Measurements from ENCODE around the gene COX7A2.

The COX7A2 gene

DNA sequence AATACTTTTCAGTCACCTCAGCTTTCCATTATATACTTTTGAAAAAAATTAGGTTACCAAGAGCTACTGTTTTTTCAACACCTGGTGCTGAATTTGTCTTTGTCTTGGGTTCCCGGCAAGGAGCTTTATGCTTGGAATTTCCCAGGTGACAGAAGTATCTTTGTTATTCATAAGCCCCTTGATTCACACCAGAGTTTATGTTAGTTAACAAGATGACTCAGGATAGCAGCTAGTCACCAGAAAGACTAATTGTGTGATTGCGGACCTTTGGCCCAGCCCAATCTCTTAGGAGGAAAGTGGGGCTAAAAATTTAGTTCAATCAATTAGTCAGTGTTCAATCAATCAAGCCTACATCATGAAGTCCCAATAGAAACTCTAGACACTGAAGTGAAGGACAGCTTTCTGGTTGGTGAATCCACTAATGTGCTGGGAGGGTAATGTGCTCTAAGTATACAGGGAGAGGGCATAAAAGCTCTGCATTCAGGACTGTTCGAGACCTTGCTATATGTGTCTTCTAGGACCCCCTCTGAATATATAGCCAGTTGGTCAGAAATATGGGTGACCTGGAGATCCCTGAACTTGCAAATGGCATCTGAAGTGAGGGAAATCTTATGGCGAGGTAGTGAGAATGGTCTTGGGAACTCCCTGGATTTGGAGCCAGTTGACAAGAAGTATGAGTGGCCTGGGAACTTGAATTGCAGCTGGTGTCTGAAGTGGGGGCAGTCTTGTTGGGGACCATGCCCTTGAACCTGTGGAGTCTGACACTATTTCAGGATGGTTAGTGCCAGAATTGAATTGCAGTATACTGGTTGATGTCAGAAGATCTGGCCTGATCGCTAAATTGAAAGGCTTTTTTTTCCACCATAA lies 24.8 kb upstream of the COX7A2 start:
- DNase-seq = no peak

DNA sequence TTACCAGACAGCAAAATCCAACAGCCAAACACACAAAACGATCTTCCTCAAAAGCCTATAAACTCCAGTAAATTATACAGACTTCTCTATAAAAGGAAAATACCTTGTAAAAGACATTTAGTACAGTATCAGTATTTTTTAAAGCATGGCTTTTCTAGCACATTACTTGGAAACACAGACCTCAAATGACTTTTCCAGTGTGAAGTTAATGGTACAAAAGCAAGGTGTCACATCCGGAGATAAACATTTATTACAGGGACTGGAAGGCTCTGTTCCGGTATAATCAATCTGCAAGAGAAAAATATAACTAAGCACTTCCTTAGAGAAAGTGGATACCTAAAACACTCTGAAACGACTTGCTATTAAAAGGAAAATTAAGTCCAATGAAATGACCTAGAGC lies 23.9 kb upstream of the COX7A2 start:
- no peak for DNase-seq

DNA sequence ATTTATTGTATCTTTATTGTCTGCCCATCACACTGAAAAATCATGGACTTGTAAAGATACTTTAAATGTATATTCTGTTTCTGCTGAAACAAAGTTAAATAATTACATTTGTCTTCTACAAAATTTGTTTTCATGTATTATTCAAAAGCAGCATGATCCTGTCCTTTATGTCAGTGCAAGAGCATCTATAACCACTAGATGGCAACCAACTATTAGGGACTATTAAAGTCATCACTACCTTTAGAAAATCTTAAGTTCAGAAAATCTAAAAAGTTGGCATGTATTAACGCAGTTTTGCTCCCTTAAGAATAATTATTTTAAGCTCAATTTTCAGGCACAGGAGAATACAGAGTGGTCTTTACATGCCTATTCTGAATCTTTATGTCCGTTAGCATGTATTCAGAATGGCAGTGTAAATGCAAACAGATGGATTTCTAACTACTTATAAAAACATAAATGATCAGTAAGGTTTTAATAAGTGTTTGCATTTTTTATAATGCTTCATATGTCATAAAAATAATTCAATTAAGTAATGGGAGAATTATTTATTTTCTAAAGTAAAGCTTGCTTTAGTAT lies 23.2 kb upstream of the COX7A2 start:
- DNase-seq = no peak

DNA sequence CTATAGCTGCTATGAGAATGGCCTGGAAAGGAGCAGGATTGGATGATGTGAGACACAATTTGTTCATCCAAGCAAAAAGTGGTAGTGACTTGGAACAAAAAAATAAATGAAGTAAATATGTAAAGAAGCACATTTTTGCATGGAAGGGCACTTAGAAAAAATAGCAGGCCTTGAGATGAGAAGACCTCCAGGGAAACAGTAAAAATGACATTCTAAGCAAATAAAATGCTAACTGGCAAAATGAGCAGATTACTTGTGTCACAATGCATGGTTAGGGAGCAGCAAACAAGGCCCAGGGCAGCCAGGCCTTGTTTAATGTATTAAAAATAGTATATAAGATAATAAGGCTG lies 19.8 kb upstream of the COX7A2 start:
- no peak for DNase-seq

DNA sequence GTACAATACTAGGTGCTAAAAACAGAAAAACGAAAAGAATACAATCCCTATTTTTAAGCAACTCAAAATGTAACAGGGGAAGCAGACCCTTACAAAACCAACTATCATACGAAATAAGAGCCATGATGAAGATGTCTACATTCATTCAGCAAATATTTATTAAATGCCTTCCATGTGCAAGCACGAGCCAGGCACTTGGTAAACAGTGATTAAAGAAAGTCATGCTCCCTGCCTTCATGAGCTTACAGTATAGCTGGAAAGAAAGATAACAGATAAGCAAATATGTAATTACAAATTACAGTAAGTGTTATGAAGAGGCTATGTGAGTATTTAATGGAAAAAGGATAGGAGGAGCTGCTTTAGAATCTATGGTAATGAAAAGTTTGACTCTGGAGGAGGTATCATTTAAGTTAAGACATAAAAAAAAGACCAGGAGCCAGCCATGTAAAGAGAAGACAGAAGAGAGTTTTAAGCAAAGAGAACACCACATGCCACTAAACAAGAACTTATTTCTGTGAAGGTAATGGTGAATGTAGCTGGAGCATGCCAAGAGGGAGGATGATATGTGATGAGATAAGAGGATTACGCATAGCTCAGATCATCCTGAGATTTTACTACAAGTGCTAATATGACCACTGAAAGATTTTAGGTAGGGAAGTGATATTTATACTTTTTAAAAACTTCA lies 19.3 kb upstream of the COX7A2 start:
- DNase-seq = no peak

DNA sequence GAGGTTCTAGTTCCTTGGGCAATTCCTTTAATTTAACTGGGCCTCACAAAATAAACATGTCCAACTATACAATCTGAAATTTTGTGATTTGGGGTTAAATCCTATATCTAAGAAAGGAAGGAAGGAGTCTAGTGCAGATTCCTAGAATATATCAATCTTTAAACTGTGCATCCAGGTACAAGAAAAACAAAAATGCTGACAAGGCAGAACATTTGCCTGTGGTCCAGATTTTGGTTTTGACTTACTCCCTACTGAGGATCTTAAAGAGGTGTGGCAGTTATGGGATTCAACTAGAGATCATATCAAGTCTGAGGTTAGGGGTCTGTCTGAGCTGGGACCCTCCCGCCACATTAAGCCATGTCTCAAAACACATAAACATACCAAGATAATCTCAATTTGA lies 17.7 kb upstream of the COX7A2 start:
- no peak for DNase-seq

DNA sequence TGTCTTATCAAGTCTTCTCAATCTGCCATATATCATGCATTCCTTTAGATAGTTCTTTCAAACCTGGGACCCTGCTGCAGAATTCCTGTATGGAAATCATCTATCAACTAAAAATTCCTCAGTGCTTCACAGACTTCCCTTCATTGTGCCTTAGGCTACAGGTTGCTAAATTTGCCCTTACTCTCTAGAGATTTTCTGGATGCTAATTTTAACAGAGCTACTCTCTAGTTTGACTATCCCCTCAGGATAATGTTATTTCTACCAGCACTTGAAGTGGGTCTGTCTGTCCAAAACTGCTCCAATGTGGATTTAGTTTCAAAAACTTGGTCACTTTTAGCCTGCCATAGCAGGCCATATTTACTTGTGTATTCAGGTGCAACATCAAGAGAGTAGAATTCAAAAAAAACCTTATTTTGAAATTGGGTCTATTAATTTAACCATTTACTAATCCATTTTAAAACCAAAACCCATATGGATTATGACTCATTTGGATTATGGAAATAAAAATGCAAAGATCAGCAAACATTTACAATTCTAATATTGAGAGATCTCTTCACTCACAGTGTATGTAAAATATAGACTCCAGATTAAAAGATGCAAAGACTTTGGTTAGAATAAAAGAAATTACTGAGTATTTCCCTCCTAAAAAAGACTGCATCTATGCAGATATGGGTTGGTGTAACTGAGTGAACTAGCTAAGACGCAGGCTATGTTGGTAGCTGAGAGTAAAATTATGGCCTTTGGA lies 13.9 kb upstream of the COX7A2 start:
- DNase-seq = no peak

DNA sequence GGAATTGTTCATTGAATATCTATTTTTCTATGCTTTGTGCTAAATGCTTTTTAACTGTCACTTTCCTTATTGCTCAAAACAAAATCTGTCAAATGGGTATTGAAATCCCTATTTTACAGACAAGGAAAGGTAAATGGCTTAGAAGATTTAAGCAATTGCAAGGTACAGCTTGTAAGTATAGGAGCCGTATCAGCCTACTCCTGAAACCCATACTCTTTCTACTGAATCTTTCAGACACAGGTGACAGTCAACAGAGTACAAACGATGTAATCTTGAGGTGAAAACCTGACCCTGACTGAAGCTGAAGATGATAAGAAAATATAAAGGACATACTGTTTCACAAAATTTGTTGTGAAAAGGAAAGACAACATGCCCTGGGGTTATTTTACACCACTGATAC lies 7.0 kb upstream of the COX7A2 start:
- DNase-seq = no peak

DNA sequence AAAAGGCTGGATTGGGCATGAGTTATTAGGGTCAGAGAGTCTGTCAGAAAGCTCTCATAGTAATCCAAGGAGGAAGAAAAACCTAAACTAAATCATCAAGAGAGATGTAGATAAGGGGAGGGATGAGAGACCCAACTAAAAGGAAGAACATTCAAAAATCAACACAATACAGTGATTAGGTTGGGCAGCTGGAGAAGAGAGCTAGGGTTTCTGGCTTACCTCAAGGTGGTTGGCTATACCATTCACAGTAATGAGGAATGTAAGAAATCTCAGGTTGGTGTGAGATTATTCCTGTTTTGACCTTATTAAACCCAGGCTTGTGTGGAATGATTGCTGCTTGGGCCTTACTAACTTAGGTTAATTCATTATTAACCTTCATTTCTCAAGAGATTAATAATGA lies 6.2 kb upstream of the COX7A2 start:
- no peak for DNase-seq

DNA sequence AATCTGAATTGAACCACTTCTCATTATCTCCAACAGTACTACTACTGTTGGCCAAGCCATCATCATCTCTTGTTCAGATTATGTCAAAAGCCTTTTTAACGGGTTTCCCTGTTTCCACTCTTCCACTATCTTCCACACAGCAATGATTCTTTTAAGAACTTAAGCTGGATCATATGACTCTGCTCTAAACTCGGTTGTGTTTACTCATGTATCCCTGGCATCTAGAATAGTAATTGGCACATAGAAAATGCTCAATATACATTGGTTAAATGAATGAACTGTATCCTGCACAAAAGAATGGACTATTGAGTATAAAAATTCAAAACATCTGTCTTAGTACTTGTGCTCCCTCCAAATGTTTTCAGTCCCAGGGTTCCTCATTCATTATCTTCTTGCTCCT lies 2.8 kb upstream of the COX7A2 start:
- DNase-seq = no peak

DNA sequence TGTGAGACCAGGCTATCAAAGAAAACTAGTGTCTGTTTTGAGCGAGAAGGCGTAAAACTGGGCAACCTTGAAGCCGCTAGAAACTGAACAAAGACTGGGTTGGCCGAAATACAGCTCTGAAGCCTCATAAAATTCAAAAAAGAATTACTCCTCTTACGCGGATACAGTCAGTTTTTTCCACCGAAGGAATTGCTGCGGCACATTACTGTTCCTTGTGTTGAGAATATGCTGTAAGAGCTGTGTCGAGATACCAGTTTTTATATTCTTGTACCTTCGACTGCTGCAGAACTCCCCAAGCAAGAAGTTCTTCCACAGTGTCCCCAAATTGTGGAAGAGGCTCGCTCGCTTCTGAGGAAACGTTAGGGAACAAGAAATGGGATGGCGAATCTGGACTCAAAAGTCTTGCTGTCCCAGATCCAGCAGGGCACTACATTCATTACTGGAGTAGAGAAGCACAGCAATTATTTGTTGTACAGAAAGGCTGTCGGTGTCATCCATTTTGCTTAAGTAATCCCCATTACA lies 523 bp upstream of the COX7A2 start:
- no peak for DNase-seq

DNA sequence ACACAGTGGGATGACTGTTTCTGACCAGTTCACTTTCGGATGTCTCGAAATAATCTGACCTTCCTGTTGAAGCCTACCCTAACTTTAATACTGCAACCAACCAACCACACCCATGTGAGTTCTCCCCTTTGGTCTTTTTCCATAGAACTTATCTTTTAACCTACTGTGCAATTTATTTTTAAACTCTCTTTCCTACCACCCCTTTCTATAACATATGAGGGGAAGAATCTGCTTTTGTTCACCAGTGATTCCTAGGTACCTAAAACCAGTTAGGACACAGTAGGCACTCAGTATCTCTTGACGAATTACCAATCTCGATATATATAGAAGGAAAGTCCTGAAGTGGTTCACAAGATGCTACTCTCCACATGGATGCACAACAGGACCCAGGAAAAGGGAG lies 7.0 kb downstream of the COX7A2 start:
- no peak for DNase-seq

DNA sequence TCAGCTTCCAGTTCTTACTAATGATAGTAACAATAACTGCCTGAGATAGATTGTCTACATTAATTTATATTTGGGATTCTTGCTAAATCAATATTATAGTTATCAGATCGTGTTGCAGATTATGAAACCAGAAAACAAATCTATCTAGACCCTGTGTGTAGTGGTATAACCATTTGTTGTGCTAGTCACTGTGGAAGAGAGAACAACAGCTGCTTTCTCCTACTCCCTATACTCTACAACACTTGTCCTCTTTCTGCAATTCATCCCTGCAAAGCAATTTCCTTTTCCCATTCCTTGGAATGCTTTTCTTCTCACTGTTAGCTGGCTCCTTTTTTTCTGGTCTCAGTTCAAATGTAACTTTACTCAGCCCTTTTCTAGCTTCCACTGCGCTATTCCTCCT lies 8.3 kb downstream of the COX7A2 start:
- no peak for DNase-seq

DNA sequence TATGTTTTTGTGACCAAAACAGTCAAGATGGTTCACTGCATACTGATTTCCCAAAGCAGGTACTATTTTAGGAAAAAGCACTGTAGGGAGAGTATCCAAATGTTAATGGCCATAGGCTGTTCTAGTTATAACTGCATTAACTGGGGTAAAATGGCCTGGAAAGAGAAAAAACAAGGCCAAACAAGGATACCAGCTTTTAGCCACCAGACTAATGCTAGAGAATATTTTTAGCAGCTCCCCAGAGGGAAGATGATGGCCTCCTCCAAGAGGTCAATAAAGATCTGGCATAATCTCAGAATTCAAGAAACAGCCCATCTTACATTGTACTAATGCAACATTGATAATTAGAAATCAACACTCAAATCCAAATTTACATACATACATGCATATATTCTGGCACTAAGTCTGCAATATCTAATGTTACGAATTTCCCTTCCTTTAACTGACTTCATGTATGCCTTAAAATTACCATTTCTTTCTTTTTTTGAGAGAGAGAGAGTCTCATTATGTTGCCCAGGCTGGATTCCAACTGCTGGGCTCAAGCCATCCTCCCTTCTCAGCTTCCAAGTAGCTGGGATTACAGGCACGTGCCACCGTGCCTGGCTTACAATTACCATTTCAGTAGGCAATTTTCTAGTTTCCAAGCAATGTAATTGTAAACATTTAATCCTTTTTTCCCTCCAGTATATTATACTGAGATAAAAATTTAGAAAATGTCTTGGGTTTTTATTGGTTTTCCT lies 9.3 kb downstream of the COX7A2 start:
- no peak for DNase-seq

DNA sequence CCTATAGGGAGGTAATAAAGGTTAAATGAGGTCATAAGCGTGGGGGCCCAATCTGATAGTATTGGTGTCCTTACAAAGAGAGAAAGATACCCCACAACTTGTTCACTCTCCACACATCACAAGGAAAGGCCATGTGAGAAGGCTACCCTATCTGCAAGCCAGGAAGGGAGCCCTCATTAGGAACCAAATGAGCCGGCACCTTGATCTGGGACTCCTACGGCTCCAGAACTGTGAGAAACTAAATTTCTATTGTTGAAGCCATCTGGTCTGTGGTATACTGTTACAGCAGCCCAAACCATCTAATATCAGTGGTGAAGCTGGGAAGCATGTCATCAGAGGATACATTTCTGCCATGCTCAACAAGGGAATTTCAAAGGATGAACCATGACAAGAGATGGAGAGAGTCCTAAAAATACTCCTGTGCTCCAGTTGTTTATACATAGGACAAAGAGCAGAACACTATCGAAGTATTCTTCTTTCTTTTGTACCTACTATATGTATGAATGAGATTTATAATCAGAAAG lies 10.4 kb downstream of the COX7A2 start:
- no peak for DNase-seq

DNA sequence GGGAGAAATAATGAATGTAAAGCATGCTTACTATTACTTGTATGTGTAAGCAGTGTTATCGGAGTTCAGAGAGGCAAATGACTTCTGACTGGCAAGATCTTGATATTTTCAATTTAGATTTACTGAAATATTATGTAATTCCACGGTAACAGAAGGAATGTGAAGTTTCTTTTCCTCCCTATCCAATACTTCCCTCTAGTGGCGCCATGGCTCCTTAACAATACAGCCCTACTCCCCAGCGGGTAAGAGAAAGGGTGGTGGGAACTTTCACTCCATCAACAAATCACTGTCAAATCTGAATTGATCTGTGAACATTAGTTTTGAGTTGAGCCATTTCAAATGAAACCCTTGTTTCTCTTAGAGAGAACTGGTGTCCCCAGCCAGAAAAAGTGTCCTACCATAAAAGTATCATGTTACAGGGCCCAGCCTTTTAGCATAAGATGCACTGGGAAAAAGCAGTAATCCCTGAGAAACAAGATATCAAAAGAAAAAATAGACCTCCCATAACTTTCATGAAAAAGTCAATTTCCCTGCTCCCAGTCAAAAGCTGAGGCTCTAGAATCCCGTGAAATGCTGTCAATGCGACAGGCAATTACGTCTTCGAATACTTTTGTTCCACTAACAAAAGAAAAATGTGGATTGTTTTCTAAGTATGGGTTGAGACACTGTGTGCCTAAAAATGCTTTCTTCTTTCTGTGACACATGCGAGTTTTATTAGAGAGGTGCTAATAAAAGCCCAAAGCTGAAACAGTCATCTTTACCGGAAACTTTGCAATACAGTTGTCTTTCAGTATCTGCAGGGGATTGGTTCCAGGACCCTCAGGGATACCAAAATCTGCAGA lies 12.9 kb downstream of the COX7A2 start:
- DNase-seq = no peak

DNA sequence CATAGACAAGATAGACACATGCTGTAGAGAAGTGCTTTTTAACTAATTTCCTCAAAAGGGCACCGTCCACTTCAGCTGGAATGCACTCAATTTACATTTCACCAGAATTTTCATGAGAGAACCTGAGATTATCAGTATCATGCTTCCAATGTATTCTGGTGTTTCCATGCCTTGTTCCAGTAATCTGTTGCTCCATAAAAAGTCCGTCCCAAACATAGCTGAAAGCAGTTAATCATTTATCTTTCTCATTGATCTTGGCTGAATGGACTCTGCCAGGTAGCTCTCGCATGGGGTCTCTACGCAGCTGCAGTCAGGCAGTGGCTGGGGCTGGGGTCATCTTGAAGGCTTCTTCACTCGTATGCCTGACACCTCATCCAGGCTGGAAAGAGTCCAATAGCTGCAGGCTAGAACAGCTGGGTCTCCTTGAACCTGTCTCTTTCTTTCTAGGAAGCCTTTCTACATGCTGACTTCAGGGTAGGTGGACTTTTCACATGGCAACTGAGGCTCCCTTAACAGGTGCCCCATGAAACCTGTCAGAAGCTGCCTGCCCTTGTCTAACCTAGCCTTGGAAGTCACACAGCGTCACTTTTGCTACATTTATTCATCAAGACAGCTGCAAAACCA lies 19.2 kb downstream of the COX7A2 start:
- DNase-seq = no peak

DNA sequence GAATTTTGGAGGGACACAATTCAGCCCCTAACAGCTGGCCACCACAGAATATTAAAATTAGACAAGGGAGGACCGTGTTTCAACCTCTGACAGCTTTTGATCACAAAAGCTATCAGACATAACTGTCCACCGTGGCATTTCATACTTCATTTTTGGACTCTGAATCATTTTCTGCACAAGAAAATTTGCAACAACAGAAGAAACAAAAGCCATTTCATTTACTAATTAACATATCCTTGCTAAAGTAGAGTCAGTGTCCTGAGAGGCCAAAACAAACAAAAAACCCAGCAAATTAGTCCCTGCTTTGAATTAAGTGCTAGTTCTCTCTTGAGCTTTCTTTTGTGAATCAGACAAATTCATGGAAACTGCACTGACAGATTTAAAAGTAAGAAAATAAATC lies 20.2 kb downstream of the COX7A2 start:
- no peak for DNase-seq

DNA sequence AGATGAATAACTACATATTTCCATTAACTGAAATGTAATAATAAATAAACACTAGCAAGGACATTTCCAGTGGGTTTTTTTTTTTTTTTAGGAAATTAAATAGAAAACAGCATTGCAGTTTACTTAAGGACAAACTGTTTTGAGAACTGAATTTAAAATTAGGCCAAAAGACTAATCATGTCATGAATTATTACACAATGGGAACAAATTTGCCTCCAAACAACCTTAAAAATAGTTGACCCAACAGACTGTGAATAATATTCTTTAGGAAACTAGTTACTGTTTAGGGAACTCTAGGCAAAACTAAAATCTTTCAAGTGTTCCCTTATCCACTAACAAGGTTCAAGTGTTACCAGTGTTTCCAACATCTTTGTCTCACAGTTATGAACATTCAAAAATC lies 21.3 kb downstream of the COX7A2 start:
- no peak for DNase-seq

DNA sequence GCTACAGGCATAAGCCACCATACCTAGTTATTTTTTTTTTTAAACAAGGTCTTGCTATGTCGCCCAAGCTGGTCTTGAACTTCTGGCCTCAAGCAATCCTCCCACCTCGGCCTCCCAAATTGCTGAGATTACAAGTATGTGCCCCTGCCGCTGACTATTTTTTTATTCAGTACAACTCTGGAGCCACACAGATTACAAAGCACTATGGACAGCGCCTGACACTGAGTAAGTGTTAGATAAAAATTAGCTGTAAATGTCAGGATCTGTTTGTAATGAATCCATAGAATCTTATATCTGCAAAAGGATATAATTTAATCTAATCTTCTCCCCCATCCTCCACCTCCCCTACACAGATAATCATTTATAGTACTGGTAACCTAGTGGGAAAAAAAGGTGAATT lies 22.5 kb downstream of the COX7A2 start:
- DNase-seq = no peak

DNA sequence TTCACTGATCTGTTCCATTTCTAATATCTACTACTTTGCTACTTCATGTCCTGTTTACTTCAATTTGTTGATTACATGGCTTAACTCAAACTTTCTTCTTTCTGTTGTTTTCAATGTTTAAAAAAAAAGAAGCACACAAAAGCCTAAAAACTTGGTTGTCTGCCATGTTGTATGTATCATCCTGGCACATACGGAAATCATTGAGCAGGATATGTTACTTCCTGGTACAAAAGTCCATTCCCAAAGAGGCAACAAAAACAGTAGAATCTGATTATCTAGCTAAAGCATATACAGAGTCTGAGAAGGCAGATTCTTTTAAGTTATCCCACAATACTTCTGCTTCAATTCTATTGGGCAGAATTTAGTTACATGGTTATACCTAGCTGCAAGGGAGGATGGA lies 23.2 kb downstream of the COX7A2 start:
- DNase-seq = no peak
